Neuronal stem cell (in vitro differentiated cells): Measurements from ENCODE around the gene ZKSCAN1.
A peak's percentile ranks its signal among the peaks of the same experiment; 100 is the strongest.

Source experiments
- DNase-seq: peaks from one replicate; pipeline ENCODE4 v3.0.0-alpha.2; 2013; ENCODE audit warnings: low spot score
- H2AFZ ChIP-seq: one replicate; pipeline ENCODE4 v1.6.1; 2013; ENCODE audit warnings: mild to moderate bottlenecking, low read length, inconsistent platforms
- H2AK5ac ChIP-seq: 2 replicates; pipeline ENCODE4 v1.6.1; 2013; ENCODE audit warnings: low read depth, mild to moderate bottlenecking, inconsistent platforms, low read length, moderate library complexity, mixed read lengths
- H2BK120ac ChIP-seq: 2 replicates; pipeline ENCODE4 v1.6.1; 2013; ENCODE audit warnings: low read depth, mild to moderate bottlenecking, inconsistent platforms, low read length, moderate library complexity, mixed read lengths
- H2BK12ac ChIP-seq: one replicate; pipeline ENCODE4 v1.6.1; 2013; ENCODE audit warnings: low read length, inconsistent platforms
- H2BK15ac ChIP-seq: 2 replicates; pipeline ENCODE4 v1.6.1; 2013; ENCODE audit warnings: mild to moderate bottlenecking, low read length, inconsistent platforms, mixed read lengths
- H2BK5ac ChIP-seq: one replicate; pipeline ENCODE4 v1.6.1; 2013; ENCODE audit warnings: inconsistent platforms, mild to moderate bottlenecking, low read length, moderate library complexity
- H3K14ac ChIP-seq: one replicate; pipeline ENCODE4 v1.6.1; 2013; ENCODE audit warnings: low read length, inconsistent platforms
- H3K18ac ChIP-seq: 2 replicates; pipeline ENCODE4 v1.6.1; 2013; ENCODE audit warnings: low read length, inconsistent platforms
- H3K23ac ChIP-seq: 2 replicates; pipeline ENCODE4 v1.6.1; 2013; ENCODE audit warnings: low read depth, mild to moderate bottlenecking, mixed read lengths, low read length, inconsistent platforms; ENCODE audit not compliant: poor library complexity
- H3K27ac ChIP-seq: replicated peaks from 3 replicates; pipeline ENCODE4 v1.5.1; 2013; ENCODE audit warnings: low read length, inconsistent platforms
- H3K27me3 ChIP-seq, 3 experiments: 2 replicates each; pipeline ENCODE4 v1.6.1; 2013; ENCODE audit warnings: low read length in 3 of 3, mild to moderate bottlenecking in 2 of 3, inconsistent platforms in 1 of 3, low read depth in 1 of 3, mixed read lengths in 1 of 3, moderate library complexity in 1 of 3; ENCODE audit not compliant: control insufficient read depth in 3 of 3, insufficient read depth in 3 of 3
- H3K36me3 ChIP-seq, 2 donors: replicated peaks in 1 of 2; 2 replicates each; pipeline ENCODE4 v1.6.1; 2013; ENCODE audit warnings: low read length in 2 of 2; ENCODE audit not compliant: control insufficient read depth in 2 of 2, insufficient read depth in 2 of 2
- H3K4ac ChIP-seq: 2 replicates; pipeline ENCODE4 v1.6.1; 2013; ENCODE audit warnings: inconsistent platforms, mild to moderate bottlenecking, low read length, moderate library complexity
- H3K4me1 ChIP-seq, 2 donors: 1 replicate in 1 of 2; 2 replicates in 1 of 2; pipeline ENCODE4 v1.6.1; 2013; ENCODE audit warnings: low read length in 2 of 2, low read depth in 1 of 2; ENCODE audit not compliant: control insufficient read depth in 2 of 2, insufficient read depth in 1 of 2
- H3K4me2 ChIP-seq: one replicate; pipeline ENCODE4 v1.6.1; 2013; ENCODE audit warnings: mild to moderate bottlenecking, low read length, inconsistent platforms; ENCODE audit not compliant: insufficient read depth, poor library complexity, severe bottlenecking
- H3K4me3 ChIP-seq, 2 donors: 2 replicates each; pipeline ENCODE4 v1.5.1; 2013; ENCODE audit warnings: low read length in 2 of 2, mild to moderate bottlenecking in 2 of 2, inconsistent platforms in 1 of 2, moderate library complexity in 1 of 2
- H3K79me1 ChIP-seq: one replicate; pipeline ENCODE4 v1.6.1; 2013; ENCODE audit warnings: low read depth, mild to moderate bottlenecking, inconsistent platforms, low read length, moderate library complexity
- H3K9ac ChIP-seq: one replicate; pipeline ENCODE4 v1.6.1; 2013; ENCODE audit warnings: mild to moderate bottlenecking, low read depth, low read length, inconsistent platforms; ENCODE audit not compliant: poor library complexity
- H3K9me3 ChIP-seq, 2 donors: replicated peaks in 1 of 2; 2 replicates each; pipeline versions ENCODE3 to v1.6.1; 2013; ENCODE audit warnings: low read length in 2 of 2, mild to moderate bottlenecking in 2 of 2, inconsistent platforms in 1 of 2, low read depth in 1 of 2, mixed read lengths in 1 of 2, moderate library complexity in 1 of 2; ENCODE audit not compliant: control insufficient read depth in 2 of 2, insufficient read depth in 1 of 2
- H4K8ac ChIP-seq: one replicate; pipeline ENCODE4 v1.6.1; 2013; ENCODE audit warnings: low read depth, mild to moderate bottlenecking, inconsistent platforms, low read length, moderate library complexity
- H4K91ac ChIP-seq: one replicate; pipeline ENCODE4 v1.6.1; 2013; ENCODE audit warnings: low read length, low read depth, mild to moderate bottlenecking, inconsistent platforms; ENCODE audit not compliant: poor library complexity
- WGBS, 2 donors: extraction: QIAGEN DNeasy Blood & Tissue Kit; methylation state at CpG; one replicate each; pipeline ENCODE4 v1.1.7; 2013; ENCODE audit warnings: missing lambda C conversion rate in 2 of 2, mixed read lengths in 1 of 2; ENCODE audit not compliant: insufficient read length in 2 of 2, insufficient replicate concordance in 1 of 2; ENCODE audit errors: extremely low coverage in 2 of 2; 5-methylcytosine and 5-hydroxymethylcytosine counted together

Gene ZKSCAN1

GRCh38 chr7:100053215-100053614, 37.8 kb downstream of the ZKSCAN1 start:
- H2BK5ac ChIP-seq: no peak overlapping the region
- no peak overlapping the region for H3K4me3 ChIP-seq
- H3K9me3 ChIP-seq: no peaks in the 10 kb centered on the region
- WGBS, 2 donors: no CpG with 5 or more reads among the region's 3 CpGs
- H3K27me3 ChIP-seq: no peaks in the 10 kb centered on the region
- peaks cover 10% of the 10 kb centered on the region for H3K79me1 ChIP-seq
- no peak overlapping the region for H2AK5ac ChIP-seq
- peaks cover 1 to 2% of the 10 kb centered on the region in 2 donors for H3K4me1 ChIP-seq
- H2BK15ac ChIP-seq: no peak overlapping the region
- no peak overlapping the region for H3K4me2 ChIP-seq
- H2BK120ac ChIP-seq: no peak overlapping the region
- H2BK12ac ChIP-seq: no peak overlapping the region
- H3K14ac ChIP-seq: no peak overlapping the region
- no peak for DNase-seq
- H3K23ac ChIP-seq: no peak overlapping the region
- H3K4ac ChIP-seq: no peak overlapping the region
- H3K9ac ChIP-seq: no peak overlapping the region
- H3K36me3 ChIP-seq: peaks cover 14 to 49% of the 10 kb centered on the region in 2 donors
- H2AFZ ChIP-seq: no peak overlapping the region
- no peak overlapping the region for H4K8ac ChIP-seq
- H3K27ac ChIP-seq: no peak overlapping the region
- no peak overlapping the region for H3K18ac ChIP-seq
- no peak overlapping the region for H4K91ac ChIP-seq

- H3K4me1 ChIP-seq: no peaks in the 10 kb centered on the region
- no peak overlapping the region for H3K18ac ChIP-seq
- no peaks in the 10 kb centered on the region for H3K27me3 ChIP-seq
- no CpG with 5 or more reads among the region's 10 CpGs for WGBS, 2 donors
- no peaks in the 10 kb centered on the region for H3K9me3 ChIP-seq
- no peak overlapping the region for H2AFZ ChIP-seq
- peak overlapping the region in 1 of 2 donors; percentile 58 for H3K4me3 ChIP-seq
- H3K27ac ChIP-seq: no peak overlapping the region
- H2BK15ac ChIP-seq: no peak overlapping the region
- no peak overlapping the region for H4K91ac ChIP-seq
- H3K79me1 ChIP-seq: peaks cover 5% of the 10 kb centered on the region
- H2BK5ac ChIP-seq: no peak overlapping the region
- no peak overlapping the region for H2BK12ac ChIP-seq
- H3K4me2 ChIP-seq: no peak overlapping the region
- H2BK120ac ChIP-seq: no peak overlapping the region
- H3K14ac ChIP-seq: no peak overlapping the region
- no peak overlapping the region for H3K23ac ChIP-seq
- DNase-seq: no peak
- H4K8ac ChIP-seq: no peak overlapping the region
- H3K36me3 ChIP-seq: peaks cover 26 to 78% of the 10 kb centered on the region in 2 donors
- H3K4ac ChIP-seq: no peak overlapping the region
- H2AK5ac ChIP-seq: no peak overlapping the region
- H3K9ac ChIP-seq: no peak overlapping the region
Observed at GRCh38 chr7:100057006-100057405, 41.6 kb downstream of the ZKSCAN1 start.

- Histone ChIP-seq H2BK120ac (no peak overlapping the region), H3K14ac (no peak overlapping the region), H3K79me1 (no peaks in the 10 kb centered on the region), H3K4me3 (no peak overlapping the region), H3K23ac (no peak overlapping the region), H3K4me2 (no peak overlapping the region), H4K91ac (no peak overlapping the region), H3K9me3 (peaks cover 0 to 2% of the 10 kb centered on the region in 2 donors), H3K27me3 (no peaks in the 10 kb centered on the region), H2BK12ac (no peak overlapping the region), H2AFZ (no peak overlapping the region), H2BK15ac (no peak overlapping the region), H4K8ac (no peak overlapping the region), H2AK5ac (no peak overlapping the region), H3K4me1 (no peaks in the 10 kb centered on the region), H3K9ac (no peak overlapping the region), H3K36me3 (peaks cover 33 to 80% of the 10 kb centered on the region in 2 donors), H3K18ac (no peak overlapping the region), H3K4ac (no peak overlapping the region), H2BK5ac (no peak overlapping the region), H3K27ac (no peak overlapping the region)
- WGBS, 2 donors: no CpG with 5 or more reads among the region's 5 CpGs
- no peak for DNase-seq
Observed at GRCh38 chr7:100059251-100059739, 43.9 kb downstream of the ZKSCAN1 start.

- Histone ChIP-seq H3K27me3 (no peaks in the 10 kb centered on the region), H2BK120ac (no peak overlapping the region), H2BK12ac (no peak overlapping the region), H3K36me3 (peaks cover 43 to 89% of the 10 kb centered on the region in 2 donors), H4K91ac (no peak overlapping the region), H2AFZ (no peak overlapping the region), H3K9ac (no peak overlapping the region), H3K4me1 (no peaks in the 10 kb centered on the region), H3K14ac (no peak overlapping the region), H2AK5ac (no peak overlapping the region), H3K4ac (no peak overlapping the region), H3K18ac (no peak overlapping the region), H3K4me2 (no peak overlapping the region), H3K4me3 (no peak overlapping the region), H3K27ac (no peak overlapping the region), H4K8ac (no peak overlapping the region), H2BK15ac (no peak overlapping the region), H3K79me1 (no peaks in the 10 kb centered on the region), H3K9me3 (peaks cover 0 to 3% of the 10 kb centered on the region in 2 donors), H2BK5ac (no peak overlapping the region), H3K23ac (peak overlapping the region; percentile 9)
- no CpG with 5 or more reads among the region's 11 CpGs for WGBS, 2 donors
- no peak for DNase-seq
Observed at GRCh38 chr7:100061518-100062193, 46.3 kb downstream of the ZKSCAN1 start.
